CD4-positive, alpha-beta T cell treated with Interleukin-4 for 1 hour (primary cell): ENCODE data around the gene SLC7A10.
"Not testable (repeated sequence)": the region's sequence is repeated elsewhere in the genome, so short reads cannot be mapped to it uniquely, and the experiment has no call there.

Experiments
- DNase-seq, 2 donors: peaks; one replicate each; pipeline ENCODE4 v3.0.0-alpha.2; 2020 to 2022

SLC7A10 gene

DNA sequence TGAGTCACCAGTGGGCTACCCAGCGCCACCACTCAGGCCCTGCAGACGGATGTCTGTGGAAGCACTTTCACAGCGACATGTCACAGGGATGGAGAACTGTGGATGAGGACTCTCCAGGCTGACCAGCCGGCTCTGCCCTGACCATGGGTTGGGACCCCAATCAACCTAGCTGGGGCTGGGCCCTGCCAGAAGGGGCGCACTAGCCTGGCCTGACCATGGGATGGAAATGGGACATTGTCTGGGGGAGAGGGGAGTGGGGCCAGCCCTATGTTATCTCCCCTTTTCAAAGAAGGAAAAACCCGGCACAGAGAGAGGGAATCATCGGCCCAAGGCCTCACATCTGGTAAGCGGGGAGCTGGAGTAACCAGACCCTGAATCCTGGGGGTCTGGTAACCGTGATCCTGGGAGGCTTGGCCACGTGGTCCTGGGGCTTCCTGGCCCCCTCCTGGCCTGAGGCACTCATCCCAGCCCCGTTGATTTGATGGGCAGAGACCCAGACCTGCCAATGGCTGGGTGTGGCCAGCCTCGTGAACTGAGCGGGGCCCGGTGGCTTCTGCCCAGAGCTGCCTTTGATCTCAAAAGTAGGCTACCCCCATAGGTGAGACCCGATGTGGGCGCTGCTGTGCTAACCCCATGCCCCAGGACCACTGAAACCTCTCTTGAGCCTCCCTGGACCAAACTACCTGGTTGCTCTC is 11.2 kb upstream of the SLC7A10 start:
- no peak for DNase-seq

- DNase-seq = peak in 1 of 2 donors; percentile 3
Measured at GRCh38 chr19:33235996-33236350, 10.3 kb upstream of the SLC7A10 start.

GRCh38 chr19:33235269-33235995 is 9.8 kb upstream of the SLC7A10 start:
- peak; percentile 71 to 77 for DNase-seq

GRCh38 chr19:33234736-33235135 is 9.1 kb upstream of the SLC7A10 start:
- DNase-seq = no peak

GRCh38 chr19:33234092-33234491 is 8.4 kb upstream of the SLC7A10 start:
- no peak for DNase-seq

- DNase-seq = no peak
Measured at GRCh38 chr19:33233056-33233873, 7.6 kb upstream of the SLC7A10 start.

GRCh38 chr19:33232656-33233055 is 7.0 kb upstream of the SLC7A10 start:
- no peak for DNase-seq

- no peak for DNase-seq
Measured at GRCh38 chr19:33231511-33231910, 5.9 kb upstream of the SLC7A10 start.

DNA sequence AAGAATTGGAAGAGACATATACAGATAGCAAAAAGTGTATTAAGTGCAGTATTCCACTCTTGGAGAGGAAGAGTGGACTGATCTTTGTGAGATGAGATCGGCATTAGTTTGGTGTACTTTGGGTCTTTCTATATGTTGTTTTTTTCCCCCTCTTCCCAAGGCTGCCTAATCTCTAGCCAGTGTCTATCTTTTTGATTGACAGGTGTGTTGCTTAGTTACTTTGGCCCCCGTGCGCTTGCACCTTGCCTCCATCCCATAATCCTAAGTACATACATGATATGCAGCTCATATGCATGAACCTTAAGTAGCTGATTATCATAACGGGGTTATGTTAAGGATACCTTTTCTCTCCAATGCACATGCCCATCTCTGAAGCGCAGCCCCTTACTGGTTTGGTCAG is 4.3 kb upstream of the SLC7A10 start:
- no peak for DNase-seq

GRCh38 chr19:33227870-33228599 is 2.4 kb upstream of the SLC7A10 start:
- no peak for DNase-seq

- DNase-seq = no peak
Measured at GRCh38 chr19:33227242-33227650, 1.6 kb upstream of the SLC7A10 start.

DNA sequence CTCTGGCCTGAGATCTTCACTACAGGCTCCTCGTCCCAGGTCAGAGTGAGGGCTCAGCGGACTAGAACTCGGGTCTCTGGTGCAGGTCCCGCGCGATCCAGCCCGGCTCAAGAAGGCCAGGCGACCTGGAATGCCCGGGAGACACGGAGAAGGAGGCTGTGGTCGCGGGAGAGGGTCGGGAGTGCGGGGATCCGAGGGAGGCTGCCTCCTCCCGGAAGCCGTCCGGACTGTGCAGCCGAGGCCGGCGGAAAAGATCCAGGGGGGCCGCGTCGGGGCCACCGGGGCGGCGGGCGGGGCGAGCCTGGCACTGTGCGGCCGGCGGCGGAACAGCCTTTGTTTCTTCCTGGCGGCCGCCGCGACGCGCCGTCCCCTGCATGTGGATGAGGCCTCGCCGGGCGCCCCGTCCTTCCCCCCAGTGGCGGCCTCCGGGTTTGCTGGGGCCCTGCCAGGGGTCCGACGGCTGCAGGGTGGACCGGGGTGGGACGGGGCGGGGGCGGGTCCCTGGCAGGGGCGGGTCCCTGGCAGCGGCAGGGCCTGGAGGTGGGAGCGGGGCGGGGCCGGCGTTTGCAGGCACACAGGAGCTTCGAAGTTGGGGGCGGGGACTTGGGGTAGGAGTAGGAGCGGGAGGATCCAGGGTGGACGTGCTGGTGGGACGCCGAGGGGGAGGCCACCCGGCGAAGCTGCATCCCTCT is 1.0 kb upstream of the SLC7A10 start:
- no peak for DNase-seq

DNA sequence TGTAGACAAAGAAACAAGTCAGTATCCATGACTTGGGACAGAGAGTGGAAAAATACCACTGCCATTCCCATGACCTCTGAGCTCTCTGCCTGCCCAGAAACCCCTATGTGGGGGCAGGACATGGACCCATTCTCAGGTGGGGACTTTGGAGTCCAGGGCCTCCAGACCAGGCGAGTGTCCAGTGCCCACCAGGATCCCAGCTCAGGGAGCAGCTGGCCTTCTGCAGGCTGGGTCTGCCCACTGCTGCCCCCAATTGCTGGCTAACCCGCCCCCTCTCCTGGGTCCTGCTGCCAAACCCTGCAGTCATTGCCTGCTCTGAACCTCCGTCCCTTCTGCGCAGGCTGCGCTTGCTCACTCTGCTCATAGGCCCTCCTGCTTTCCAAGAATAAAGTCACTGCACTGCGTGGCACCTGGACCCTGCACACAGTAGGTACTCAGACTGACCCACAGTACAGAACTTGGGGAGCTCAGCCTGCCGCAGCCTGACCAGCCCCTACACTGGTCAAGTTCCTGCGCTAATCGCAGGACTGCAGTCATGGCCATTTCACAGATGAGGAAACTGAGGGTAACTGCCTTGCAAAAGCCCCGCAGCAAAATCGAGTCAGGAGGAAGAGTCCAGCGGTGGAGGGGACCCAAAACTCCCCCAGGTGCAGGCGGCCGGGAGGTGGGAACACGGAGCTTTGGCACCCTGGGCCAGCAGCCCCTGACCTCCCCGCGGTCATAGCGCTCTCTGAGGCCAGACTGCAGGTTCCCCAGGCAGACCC is 774 bp downstream of the SLC7A10 start:
- no peak for DNase-seq

DNA sequence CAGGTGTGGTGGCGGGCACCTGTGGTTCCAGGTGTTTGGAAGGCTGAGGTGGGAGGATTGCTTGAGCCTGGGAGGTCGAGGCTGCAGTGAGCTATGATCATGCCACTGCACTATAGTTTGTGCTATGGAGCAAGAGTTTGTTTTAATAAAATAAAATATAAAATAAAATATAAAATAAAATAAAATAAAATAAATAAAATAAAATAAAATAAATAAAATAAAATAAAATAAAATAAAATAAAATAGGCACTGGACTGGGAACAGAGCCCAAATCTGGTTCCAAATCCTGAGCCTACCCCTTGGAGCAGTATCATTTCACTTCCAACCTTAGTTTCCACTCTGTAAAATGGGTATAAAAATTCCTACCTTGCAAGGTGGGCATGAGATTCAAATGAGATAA is 3.4 kb downstream of the SLC7A10 start:
- DNase-seq = not testable (repeated sequence)

- DNase-seq = no peak
Measured at GRCh38 chr19:33221638-33222037, 4.0 kb downstream of the SLC7A10 start.

GRCh38 chr19:33220735-33221134 is 4.9 kb downstream of the SLC7A10 start:
- no peak for DNase-seq

DNA sequence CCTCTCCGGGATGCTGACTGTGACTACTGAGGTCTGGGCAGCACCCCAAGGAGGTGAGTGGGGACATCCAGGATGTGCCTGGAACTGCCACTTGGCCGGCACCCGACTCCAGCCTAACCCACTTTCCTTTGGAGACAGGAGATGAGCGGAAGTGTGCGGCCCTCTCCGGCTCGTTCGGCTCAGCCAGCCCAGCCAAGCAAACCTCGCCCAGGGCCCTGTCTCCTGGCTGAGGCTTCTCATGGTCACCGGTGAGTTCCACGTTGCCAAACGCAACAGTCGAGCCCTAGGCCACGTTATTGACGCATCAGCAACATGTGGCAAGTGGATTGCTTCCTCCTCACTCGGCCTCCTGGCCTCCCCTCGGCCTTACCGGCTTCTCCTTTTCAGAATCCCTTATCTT is 5.5 kb downstream of the SLC7A10 start:
- DNase-seq = no peak

DNA sequence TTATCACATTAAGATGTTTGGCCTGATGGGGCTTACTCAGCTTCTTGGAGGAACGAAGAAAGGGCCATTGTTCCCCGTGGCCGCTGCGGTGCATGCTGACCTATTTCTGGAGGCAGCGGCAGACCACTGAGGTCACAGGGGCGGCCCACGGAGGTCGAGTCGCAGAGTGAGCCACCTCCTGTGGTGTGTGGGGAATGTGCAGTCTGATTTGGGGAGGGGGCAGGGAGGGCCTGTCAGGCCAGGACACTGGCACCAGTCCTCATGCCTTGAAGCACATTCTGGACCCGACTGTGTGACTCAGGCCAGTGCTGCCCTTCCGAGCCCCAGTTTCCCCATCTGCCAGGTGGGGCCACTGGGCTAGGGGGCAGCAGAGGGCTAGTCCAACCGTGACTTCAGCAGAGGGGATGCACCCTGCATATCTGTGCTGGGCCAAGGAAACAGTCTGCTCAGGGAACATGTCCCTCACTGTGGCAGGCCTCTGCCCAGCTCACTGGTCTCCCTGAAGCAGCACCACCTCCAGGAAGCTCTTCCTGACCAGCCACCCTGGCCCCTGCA is 6.3 kb downstream of the SLC7A10 start:
- no peak for DNase-seq

GRCh38 chr19:33217881-33218280 is 7.8 kb downstream of the SLC7A10 start:
- no peak for DNase-seq

- DNase-seq = no peak
Measured at GRCh38 chr19:33216198-33216830, 9.3 kb downstream of the SLC7A10 start.
